PFSK-1 (cell line): Measurements from ENCODE around the gene MAP6D1.

Source experiments
- FOXP2 ChIP-seq: optimal IDR thresholded peaks from 2 replicates; pipeline ENCODE3; 2011; ENCODE audit warnings: borderline replicate concordance, control low read depth, inconsistent platforms; ENCODE audit not compliant: insufficient read depth; ENCODE audit errors: extremely low read length, extremely low read depth
- POLR2AphosphoS5 ChIP-seq: IDR thresholded peaks from 2 replicates; pipeline ENCODE4 v1.6.1; 2012; ENCODE audit warnings: low read depth, mild to moderate bottlenecking, control low read depth, low read length, moderate library complexity
- REST ChIP-seq, 2 experiments: IDR thresholded peaks; 2 replicates each; pipeline versions ENCODE4 v1.6.1 to v1.8.0; 2011 to 2012; ENCODE audit warnings: low read depth in 2 of 2, low read length in 2 of 2, control low read depth in 1 of 2, inconsistent platforms in 1 of 2, mild to moderate bottlenecking in 1 of 2, moderate library complexity in 1 of 2; ENCODE audit not compliant: insufficient read depth in 1 of 2
- SIN3A ChIP-seq: IDR thresholded peaks from 2 replicates; pipeline ENCODE4 v1.6.1; 2012; ENCODE audit warnings: mild to moderate bottlenecking, low read length, moderate library complexity, borderline replicate concordance; ENCODE audit not compliant: insufficient read depth
- TAF1 ChIP-seq: IDR thresholded peaks from 2 replicates; pipeline ENCODE4 v1.6.1; 2012; ENCODE audit warnings: low read length, control low read depth, borderline replicate concordance; ENCODE audit not compliant: insufficient read depth

Gene MAP6D1

GRCh38 chr3:183814240-183814639, 11.1 kb downstream of the MAP6D1 start:
- TF ChIP-seq REST (IDR thresholded peaks at IDR 0.05; ENCODE audit: insufficient read depth in 1 of 2, low read depth in 2 of 2, low read length in 2 of 2) (no peak), TAF1 (no peak), POLR2AphosphoS5 (no peak), SIN3A (no peak), FOXP2 (no peak)

GRCh38 chr3:183812761-183813445, 12.5 kb downstream of the MAP6D1 start:
- TF ChIP-seq FOXP2 (no peak), POLR2AphosphoS5 (no peak), REST (IDR thresholded peaks at IDR 0.05; ENCODE audit: insufficient read depth in 1 of 2, low read depth in 2 of 2, low read length in 2 of 2) (no peak), SIN3A (no peak), TAF1 (no peak)

DNA sequence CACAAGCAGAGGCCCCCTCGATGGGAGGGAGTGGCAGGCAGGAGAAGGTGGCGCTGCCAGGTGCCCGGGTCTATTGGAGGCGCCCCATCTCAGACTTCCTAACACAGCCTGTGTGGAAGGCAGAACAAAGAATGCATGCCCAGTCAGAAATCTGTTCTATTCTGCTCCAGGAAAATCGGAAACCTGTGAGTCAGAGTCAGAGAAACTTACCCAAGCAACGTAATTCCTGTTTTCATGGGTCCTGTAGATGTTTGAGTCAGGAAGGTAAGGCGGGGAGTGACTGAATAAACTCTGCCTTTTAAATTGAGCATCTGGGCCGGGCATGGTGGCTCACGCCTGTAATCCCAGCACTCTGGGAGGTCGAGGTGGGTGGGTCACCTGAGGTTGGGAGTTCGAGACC, 13.7 kb downstream of the MAP6D1 start:
- TF ChIP-seq TAF1 (no peak), REST (IDR thresholded peaks at IDR 0.05; ENCODE audit: insufficient read depth in 1 of 2, low read depth in 2 of 2, low read length in 2 of 2) (no peak), FOXP2 (no peak), SIN3A (no peak), POLR2AphosphoS5 (no peak)

DNA sequence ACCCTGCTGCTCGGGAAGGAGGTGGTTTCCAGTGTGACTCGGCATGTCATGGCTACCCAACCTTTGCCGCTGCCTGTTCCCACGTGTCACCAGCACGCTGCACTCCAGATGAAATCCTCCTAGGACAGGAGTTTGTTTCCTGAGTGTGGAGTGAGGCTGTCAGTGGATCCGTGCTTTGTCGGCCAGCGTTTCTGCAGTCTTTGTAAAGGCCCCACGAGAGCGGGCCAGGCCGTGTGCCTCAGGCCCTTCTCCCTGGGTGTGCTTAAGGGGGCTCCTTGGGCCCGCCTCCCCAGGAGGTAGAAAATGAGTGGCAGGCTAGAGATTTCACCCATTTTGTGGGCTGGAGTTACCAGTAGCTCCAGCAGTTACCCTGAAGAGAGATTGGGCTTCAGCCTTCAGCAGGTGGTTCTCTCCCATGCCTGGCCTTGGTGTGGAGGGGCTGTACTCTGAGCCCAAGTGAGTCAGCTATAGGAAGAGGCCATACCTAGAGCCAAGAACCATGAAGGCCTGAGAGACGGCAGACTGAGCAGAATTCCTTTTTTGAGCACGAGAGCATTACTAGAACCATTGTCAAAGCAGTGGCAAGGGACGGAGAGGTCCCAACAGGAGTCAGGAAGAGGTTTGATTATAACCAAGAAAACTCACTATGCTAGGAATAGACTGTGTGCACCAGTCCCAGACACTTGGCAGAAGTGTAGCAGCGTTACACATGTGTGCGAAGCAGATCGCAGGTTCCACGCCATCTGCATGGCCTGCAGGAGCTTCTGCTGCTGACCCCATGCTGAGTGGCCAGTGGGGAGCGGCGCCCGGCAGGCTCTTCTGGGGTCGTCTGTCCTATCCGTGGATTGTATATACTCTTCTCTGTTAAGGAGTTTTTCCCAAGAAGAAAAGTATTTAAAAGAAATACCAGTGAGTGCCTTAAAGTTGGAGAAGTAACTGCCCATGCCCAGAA, 14.5 kb downstream of the MAP6D1 start:
- TF ChIP-seq TAF1: no peak
- TF ChIP-seq REST (IDR thresholded peaks at IDR 0.05; ENCODE audit: insufficient read depth in 1 of 2, low read depth in 2 of 2, low read length in 2 of 2): no peak
- no peak for TF ChIP-seq POLR2AphosphoS5
- TF ChIP-seq FOXP2: no peak
